GM06990 (cell line): Measurements from ENCODE around the gene RPS6KC1.
A peak's percentile ranks its signal among the peaks of the same experiment; 100 is the strongest.

ENCODE experiments used
- DNase-seq: peaks from one replicate; pipeline ENCODE4 v3.0.0-alpha.2; 2011; ENCODE audit not compliant: insufficient read length; ENCODE audit errors: extremely low read depth
- H3K27me3 ChIP-seq: replicated peaks from 2 replicates; pipeline ENCODE4 v1.6.0; 2011; ENCODE audit warnings: low read length; ENCODE audit not compliant: control insufficient read depth, insufficient read depth
- H3K36me3 ChIP-seq: 2 replicates; pipeline ENCODE4 v1.5.1; 2011; ENCODE audit warnings: low read length; ENCODE audit not compliant: control insufficient read depth, insufficient read depth
- H3K4me3 ChIP-seq: replicated peaks from 2 replicates; pipeline ENCODE4 v1.5.1; 2011; ENCODE audit warnings: low read depth, mild to moderate bottlenecking, control low read depth, low read length
- CTCF ChIP-seq: IDR thresholded peaks from 2 replicates; pipeline ENCODE4 v1.5.1; 2011; ENCODE audit warnings: low read length, control low read depth, mild to moderate bottlenecking, inconsistent platforms; ENCODE audit not compliant: insufficient read depth, poor library complexity, severe bottlenecking

Gene RPS6KC1

GRCh38 chr1:213060836-213061235 is 9.8 kb downstream of the RPS6KC1 start:
- DNase-seq, result no peak
- no peak for TF ChIP-seq CTCF
- Histone ChIP-seq H3K36me3 (no peaks in the 10 kb centered on the region), H3K4me3 (no peak overlapping the region), H3K27me3 (no peaks in the 10 kb centered on the region)

DNA sequence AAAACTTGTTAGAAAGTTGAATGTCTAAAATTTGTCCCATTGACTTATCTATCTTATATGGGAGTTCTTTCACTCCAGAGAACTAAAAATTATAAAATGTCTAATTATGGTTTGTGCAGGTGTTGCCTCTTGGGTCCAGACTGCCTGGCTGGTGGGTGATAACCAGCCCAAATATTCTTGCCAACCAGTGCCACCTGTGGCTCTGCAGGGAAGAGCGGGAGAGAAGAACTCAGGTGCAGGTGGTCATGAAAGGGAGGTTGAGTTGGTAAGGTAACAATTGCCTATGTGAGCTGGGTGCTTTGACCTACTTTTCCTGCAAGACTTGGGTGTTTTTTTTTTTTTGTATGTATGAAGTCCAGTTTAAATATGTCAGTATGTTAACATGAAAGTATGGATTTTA is 10.2 kb downstream of the RPS6KC1 start:
- H3K4me3 ChIP-seq, result no peak overlapping the region
- H3K27me3 ChIP-seq, result no peaks in the 10 kb centered on the region
- no peak for DNase-seq
- no peaks in the 10 kb centered on the region for H3K36me3 ChIP-seq
- peak; percentile 15 for TF ChIP-seq CTCF

DNA sequence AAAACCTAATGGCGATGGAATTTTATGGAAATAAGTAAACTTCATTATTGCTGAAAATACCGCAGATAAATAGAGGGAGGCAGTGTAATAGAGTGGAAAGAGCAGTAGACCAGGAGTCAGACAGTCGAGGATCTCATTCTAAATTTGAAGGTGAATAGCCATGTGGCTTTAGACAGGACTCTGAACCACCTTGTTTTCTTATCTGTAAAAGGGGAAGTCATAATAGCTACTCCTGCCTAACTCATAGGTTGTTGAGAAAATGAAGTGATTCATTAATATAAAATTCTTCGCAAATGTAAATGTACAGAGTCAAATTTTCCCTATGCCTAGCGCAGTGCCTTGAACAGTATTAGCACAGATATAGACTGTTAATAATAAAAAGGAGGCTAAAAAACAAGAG is 14.8 kb downstream of the RPS6KC1 start:
- no peak for TF ChIP-seq CTCF
- H3K4me3 ChIP-seq, result no peak overlapping the region
- DNase-seq, result no peak
- H3K36me3 ChIP-seq, result no peaks in the 10 kb centered on the region
- no peaks in the 10 kb centered on the region for H3K27me3 ChIP-seq

DNA sequence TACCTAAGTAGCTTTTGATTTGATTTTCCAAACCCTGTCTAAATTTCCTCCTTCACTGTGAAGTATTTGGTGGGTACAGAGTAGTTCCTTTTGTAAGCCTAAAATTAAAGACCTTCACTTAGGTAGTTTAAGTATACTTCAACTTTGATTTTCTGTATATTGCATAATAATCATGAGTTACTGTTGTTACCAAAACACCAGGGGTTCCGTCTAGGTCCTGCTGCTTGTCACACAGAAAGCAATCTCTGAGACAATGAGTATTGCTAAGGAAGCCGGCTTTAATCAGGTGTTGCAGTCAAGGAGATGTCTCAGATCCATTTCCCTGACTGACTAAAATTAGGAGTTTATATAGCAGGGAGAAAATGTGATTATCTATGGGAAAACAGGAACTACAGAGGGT is 15.3 kb downstream of the RPS6KC1 start:
- TF ChIP-seq CTCF, result no peak
- DNase-seq, result no peak
- Histone ChIP-seq H3K36me3 (no peaks in the 10 kb centered on the region), H3K4me3 (no peak overlapping the region), H3K27me3 (no peaks in the 10 kb centered on the region)

DNA sequence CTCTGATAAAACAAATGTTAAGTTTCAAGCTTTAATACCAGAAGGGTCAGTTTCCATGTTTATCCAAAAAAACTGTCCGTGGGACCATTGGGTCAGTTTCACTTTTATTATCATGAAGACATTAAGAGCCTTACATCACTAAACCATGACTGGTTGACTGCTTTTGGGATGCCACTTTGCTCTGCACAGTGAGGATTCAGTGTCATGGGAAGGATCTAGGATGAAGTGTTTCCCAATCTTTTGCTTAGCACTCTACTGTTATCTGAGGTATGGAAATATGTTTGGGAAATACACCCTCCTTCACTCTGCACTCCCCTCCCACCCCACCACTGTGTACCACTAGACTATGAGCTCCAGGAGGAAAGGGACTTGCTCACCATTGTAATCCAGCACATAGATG is 16.3 kb downstream of the RPS6KC1 start:
- no peak for DNase-seq
- no peaks in the 10 kb centered on the region for H3K36me3 ChIP-seq

More for the DNA sequence above, 16.3 kb downstream of the RPS6KC1 start:
- TF ChIP-seq CTCF, result no peak
- no peak overlapping the region for H3K4me3 ChIP-seq
- no peaks in the 10 kb centered on the region for H3K27me3 ChIP-seq
